H54 (cell line): ENCODE data around the gene PARP12.

Experiments
- DNase-seq: peaks from one replicate; pipeline ENCODE4 v3.0.0; 2011; ENCODE audit warnings: low spot score, mixed read lengths; ENCODE audit not compliant: insufficient read length
- FAIRE-seq: peaks from 3 replicates; lab custom pipeline; 2011; peaks lifted over from hg19 to GRCh38; lab: Jason Lieb, UNC
- POLR2A ChIP-seq: IDR thresholded peaks from 2 replicates; pipeline ENCODE4 v1.6.1; 2011; ENCODE audit warnings: low read depth, mild to moderate bottlenecking, low read length

PARP12 gene

GRCh38 chr7:139991269-139991666 lies 71.5 kb downstream of the PARP12 start:
- FAIRE-seq (no peak), DNase-seq (no peak)
- TF ChIP-seq POLR2A = no peak

- DNase-seq (no peak), FAIRE-seq (no peak)
- no peak for TF ChIP-seq POLR2A
Measured at GRCh38 chr7:139990571-139991268, 72.0 kb downstream of the PARP12 start.

GRCh38 chr7:139990142-139990535 lies 72.6 kb downstream of the PARP12 start:
- DNase-seq = no peak
- TF ChIP-seq POLR2A = no peak
- no peak for FAIRE-seq

DNA sequence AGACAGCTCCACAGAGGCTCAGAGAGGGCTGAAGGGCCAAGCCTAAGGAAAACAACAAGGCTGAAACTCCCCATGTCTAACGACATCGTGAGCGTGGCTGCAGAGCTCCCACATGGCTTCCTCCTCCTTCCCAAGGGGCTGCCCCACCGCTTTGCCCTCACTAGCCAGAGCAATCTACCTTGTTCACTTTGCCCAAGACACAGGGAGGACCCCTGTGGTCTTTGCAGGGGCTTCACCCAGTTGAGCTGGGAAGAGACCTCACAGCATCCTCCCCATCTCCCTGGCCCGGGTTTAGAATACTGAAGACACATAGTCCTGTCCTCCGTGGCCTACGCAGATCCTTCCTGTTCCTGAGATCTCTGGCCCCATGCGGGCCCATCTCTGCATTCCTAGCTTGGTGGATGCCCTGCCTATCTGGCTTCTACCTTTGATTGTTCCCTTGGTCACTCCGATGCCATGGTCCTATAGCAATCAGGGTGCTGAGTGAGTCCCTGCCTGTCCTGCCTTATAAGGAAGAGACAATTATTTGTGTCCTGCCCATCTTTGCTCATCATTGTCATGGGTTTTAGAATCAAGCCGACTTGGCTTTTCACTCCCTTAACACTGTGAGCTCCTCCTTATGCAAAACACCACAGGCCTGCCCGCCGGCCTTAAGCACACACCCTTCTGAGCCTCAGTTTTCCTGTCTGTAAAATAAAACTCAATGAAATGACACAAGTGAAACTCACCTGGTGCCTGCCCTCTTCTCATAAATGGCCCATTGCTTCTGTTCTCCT lies 73.2 kb downstream of the PARP12 start:
- FAIRE-seq (no peak), DNase-seq (no peak)
- no peak for TF ChIP-seq POLR2A

GRCh38 chr7:139987691-139988516 lies 74.8 kb downstream of the PARP12 start:
- DNase-seq (no peak), FAIRE-seq (no peak)
- no peak for TF ChIP-seq POLR2A

DNA sequence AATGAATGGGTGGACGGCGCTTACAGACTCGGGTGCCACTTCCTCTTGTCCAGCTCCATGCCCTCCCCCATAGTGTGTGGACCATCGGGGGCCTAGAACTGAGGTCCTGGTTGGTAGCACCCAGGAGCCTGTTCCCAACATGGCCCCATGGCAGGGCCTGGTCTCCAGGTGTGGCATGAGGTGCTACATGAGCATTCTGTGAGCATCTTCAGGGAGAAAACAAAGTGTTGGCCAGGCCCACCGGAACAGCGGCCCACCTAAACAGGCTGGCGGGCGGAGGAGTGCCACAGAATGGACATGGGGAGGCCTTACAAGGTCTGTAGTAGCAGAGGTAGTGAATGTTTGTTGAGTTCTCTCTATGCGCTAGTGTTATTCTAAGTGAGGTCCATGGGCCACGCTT lies 76.9 kb downstream of the PARP12 start:
- no peak for TF ChIP-seq POLR2A
- FAIRE-seq = no peak
- DNase-seq = no peak

DNA sequence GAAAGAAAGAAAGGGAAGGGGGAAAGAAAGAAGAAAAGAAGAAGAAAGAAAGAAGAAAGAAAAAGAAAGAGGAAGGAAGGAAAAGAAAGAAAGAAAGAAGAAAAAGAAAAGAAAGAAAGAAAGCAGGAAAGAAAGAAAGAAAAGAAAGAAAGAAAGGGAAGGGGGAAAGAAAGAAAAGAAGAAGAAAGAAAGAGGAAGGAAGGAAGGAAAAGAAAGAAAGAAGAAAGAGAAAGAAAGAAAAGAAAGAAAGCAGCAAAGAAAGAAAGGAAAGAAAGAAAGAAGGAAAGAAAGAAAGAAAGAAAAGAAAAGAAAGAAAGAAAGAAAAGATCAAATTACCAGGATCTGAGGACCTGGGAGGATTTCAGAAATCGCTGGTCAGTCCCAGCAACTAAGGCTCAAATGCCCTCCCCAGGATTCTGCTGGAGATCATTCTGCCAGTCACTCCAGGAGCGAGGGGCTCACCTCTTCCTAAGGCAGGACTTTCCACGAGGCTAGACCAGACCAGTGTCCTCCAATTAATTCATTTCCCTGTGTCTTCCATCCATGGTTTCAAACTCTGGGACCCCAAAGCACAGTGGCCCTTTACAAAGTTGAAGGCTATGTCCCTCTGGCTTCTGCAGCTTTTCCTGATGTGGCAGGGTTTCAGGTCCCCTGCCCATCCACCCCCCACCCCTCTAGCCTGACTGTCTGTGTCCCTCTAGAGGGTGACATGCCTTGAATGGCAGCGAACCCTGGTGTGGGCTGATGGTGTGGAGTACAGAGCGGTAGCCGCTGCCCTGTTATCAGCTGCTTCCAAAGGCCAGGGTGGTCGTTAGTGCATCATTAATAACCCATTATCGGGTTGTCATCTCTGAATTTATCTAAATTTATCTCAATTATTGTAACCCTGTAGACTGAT lies 77.9 kb downstream of the PARP12 start:
- TF ChIP-seq POLR2A = no peak
- DNase-seq (no peak), FAIRE-seq (no peak)

DNA sequence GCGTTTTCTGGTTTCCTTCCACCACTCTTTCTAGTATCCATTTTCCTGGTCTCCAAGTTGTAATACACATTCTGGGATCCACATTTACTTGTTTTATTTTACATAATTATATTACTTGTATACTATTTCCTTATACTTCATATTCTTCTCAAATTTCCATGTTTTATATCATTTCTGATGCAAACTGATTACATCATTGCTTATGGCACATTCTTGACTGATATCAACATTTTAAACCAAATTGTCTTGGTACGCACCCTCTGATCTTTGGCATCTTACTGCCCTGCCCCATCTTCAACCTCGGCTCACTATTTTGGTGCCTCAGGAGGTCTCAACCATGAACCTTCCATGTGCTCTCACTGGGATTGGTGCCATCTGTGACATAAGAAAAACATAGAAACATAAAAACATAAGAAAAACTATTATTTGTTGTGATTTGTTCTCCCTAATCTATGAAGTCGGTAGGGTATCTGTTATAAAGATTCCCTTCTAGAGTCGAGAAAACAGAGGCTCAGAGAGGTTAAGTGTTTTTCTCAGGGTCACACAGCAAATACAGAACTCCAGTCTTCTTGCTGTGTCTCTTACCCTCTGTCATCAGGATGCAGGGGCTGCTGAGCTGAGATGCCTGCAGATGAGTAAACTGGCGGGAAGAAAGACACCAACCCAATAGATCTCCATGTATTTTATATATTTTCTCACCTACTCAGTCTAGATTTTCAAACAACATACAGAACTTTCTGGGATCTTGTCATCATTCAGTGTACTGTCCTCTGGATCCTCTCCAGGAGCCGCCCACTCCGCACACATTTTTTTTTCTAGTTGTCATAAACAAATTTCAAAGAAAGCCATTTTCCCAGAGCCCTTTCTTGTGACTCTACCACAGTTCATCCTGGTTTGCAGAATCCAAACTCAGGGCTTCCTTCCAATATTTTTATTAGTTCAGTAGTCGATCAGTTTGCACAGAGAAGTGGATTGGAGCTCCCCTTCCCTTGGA lies 79.5 kb downstream of the PARP12 start:
- FAIRE-seq (no peak), DNase-seq (no peak)
- no peak for TF ChIP-seq POLR2A

DNA sequence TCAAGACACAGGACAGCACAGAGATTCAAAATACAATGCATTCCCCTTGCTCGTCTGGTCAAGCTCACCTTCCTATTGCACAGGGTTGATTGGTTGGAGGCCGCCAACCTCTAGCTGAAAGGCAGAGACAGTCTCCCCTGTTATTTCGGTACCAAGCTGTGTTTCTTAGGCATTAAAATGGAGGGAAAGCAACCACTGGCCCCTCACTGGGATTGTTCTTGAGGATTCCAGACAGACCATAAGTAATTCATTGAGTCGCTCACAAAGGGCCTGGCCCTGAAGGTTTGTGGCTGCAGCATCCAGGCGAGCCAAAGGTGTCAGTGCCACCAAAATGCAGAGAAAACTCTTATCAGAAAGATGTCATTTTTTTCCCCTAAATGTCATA lies 81.2 kb downstream of the PARP12 start:
- no peak for TF ChIP-seq POLR2A
- FAIRE-seq (no peak), DNase-seq (no peak)

DNA sequence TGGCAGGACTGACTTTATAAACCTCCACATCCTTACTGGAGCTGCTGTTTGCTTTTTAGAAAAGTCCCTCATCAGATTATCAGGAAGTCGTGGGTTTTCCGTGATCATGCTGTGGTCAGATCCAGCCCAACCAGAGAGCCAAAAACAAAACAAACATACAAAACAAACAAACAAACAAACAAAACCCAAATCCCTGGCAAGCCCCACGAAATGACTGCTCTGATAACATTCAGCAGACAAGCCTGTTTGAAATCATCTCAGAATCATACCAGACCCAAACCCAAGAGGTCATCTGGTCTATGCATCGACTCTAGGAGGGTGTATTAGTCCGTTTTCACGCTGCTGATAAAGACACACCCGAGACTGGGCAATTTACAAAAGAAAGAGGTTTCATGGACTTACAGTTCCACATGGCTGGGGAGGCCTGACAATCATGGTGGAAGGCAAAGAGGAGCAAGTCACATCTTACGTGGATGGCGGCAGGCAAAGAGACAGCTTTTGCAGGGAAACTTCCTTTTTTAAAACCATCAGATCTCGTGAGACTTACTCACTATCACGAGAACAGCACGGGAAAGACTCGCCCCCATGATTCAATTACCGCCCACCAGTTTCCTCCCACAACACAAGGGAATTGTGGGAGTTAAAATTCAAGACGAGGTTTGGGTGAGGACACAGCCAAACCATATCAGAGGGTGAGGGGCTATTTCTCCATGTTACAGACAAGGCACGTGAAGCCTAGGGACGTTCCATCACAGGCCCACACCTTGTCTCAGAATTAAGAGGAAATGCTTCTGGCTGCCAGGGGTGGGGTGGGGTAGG lies 85.7 kb downstream of the PARP12 start:
- no peak for TF ChIP-seq POLR2A
- FAIRE-seq (no peak), DNase-seq (no peak)

GRCh38 chr7:139976055-139976837 lies 86.5 kb downstream of the PARP12 start:
- DNase-seq = no peak
- FAIRE-seq = no peak
- no peak for TF ChIP-seq POLR2A
